NOMO-1 treated with DMSO at 0.1 percent for 48 hours (cell line): Measurements from ENCODE around the gene EP400.
"Not testable (repeated sequence)": the region's sequence is repeated elsewhere in the genome, so short reads cannot be mapped to it uniquely, and the experiment has no call there.

Experiments
- DNase-seq: peaks from one replicate; lab custom pipeline; 2025; ENCODE audit not compliant: unreplicated experiment; lab: John Stamatoyannopoulos, UW

The EP400 gene

DNA sequence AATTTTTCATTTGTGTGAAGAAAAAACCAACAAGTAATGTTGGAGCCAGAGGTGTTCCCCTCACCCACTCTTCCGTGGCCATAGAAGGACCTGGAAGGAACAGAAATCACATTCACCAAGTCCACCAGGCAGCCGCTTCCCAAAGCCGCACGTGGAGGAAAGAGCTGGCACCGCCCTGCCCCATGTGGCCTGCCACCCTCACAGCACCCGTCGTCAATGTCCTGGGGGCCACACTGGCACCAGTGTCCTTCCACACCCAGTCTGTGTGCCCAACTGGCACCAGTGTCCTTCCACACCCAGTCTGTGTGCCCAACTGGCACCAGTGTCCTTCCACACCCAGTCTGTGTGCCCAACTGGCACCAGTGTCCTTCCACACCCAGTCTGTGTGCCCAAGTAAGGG lies 130.8 kb downstream of the EP400 start:
- not testable (repeated sequence) for DNase-seq

DNA sequence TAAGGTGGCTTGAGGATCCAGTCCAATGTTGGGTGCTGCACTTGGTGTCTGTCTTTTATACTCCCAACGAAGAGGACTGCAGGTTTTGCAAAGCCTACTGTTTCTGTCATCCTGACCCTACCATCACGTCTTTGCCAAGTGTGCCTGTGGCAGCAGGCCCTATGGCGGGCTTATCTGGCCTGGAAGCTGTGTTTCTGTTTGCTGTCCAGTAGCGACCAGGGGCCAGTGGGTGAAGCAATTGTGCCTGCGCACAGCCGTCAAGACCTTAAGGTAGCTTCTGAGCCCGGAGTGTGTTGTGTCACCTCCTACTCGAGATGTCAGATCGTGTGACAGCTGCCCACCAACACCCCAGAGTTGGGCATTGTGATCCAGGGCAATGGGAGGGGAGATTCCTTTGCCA lies 131.7 kb downstream of the EP400 start:
- DNase-seq, result no peak

DNA sequence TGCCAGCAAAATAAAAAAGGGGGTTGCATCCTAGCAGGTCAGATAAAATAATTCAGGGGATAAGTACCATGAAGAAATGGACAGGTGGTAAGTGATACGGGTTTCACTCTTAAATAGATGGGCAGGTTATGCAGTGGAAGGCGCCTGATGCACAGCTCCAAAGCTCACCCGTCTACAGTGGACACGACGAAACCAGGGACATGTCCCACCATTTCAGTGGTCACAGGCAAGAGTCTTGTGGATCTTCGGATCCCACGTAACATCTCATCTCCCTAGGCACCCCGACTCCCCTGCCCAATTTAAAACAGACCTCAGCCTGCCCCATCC lies 133.8 kb downstream of the EP400 start:
- no peak for DNase-seq

DNA sequence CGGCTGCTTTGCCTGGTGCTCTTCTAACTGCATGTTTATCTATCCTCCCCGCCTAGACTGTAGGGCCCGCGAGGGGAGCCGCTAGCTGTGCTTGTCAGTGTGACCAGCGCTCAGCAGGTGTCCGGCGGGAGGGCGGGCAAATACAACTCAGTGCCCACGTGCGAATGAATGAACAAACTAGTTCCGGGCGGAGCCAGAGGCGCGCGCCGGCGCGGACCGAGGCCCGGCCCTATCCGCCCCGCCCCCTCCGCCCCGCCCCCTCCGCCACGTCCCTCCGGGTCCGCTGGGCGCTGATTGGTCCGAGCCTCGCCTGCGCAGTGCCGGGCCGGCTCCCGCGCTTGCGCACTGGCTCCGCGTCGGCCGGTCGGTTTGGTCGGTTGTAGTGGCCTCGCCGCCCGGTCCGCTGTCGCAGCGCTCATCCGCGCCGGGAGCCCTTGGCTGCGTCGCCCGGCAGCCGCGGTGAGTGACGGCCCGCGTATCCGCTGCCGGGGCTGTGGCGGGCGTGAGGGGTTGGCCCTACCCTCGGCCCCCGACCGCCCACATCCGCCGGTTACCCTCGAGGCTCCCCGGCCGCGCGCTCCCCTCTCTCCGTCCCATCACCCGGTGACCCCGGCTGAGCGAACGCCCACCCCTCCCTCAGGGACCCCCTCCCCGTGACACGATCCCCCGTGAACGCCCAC lies 134.3 kb downstream of the EP400 start:
- peak; percentile 83 for DNase-seq

DNA sequence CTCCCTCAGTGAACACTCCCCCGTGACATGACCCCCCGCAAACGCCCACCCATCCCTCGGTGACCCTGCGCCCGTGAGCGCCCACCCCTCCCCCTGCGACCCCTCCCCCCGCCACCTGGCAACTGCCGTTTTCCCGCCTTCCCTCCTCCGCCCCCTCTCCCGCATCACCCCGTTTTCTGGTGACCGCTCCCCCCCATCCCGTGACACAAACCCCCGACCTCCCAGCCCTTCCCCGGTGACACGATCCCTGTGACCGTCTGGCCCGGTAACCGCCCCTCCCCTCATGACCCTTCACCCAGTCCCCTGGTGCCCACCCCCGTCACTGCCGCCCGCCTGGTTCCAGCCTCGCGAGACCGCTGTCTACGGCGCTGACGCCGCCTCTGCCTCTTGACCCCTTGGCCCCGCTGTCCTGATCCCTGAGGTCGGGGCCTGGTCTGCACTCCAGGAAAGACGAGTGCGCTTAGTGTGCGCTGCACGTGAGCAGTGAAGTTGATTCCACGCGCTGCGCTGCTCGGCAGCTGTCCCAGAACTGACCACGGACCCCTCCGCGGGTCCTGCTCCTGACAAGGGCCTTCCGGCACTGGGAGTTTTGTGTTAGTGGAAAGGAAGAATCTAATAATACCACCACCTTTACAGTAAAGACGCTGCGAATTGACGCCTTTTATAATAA lies 135.0 kb downstream of the EP400 start:
- DNase-seq, result peak; percentile 41

DNA sequence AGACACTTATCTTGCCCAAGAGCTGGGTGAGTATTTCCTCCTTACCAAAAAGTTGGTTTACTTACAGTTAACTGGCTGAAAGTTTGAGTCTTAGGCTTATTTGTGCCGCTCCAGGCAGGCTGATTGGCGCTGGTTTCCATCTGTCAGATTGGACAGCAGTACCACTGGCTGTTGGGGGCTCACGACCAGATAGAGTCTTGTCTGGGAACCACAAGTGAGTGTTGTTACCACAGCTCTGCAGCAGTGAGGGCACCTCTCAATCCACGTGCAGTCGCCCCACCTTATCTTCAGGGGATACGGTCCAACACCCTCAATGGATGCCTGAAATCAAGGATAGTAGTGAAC lies 135.5 kb downstream of the EP400 start:
- DNase-seq, result no peak

DNA sequence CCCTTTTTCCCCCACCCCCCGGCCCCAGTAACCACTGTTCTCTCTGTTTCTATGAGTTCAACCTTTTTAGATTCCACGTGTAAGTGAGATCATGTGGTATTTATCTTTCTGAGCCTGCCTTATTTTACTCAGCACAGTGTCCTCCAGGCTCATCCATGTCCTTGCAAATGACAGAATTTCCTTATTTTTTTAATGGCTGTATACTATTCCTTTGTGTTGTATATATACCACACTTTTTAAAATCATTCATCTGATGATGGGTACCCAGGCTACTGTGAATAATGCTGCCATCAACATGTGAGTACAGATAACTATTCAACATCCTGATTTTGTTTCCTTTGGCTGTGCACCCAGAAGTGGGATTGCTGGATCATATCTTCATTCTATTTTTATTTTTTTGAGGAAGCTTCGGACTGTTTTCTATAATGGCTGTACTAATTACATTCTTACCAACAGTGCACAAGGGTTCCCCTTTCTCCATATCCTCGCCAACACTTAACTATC lies 139.7 kb downstream of the EP400 start:
- no peak for DNase-seq

DNA sequence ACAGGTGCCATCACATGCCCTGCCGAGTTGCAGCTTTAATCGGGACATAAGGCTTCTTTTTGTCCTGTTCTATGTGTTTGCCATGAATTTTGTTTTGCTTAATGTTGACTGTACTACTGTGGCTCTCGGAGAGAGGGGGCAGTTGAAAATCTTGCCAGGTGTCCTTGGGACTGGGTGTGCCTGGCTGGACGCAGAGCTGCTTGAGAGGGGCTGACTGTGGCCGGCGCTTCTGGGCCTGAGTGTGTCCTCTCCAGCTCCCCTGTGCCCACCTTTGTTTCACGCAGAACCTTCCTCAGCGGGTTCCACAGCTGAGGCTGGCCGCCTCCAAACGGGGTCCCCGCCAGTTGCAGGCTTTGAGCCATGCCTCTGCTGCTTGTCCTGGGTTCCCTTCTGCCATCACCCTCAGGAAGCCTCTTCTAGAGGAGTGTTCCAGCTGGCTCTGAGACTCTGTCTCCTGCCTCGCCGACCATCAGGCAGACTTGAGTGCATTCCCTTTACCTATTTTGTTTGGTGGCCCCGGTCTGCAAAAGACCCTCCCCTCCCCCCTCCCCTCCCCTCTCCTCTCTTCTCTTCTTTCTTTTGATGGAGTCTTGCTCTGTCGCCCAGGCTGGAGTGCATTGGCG lies 144.6 kb downstream of the EP400 start:
- DNase-seq, result no peak

DNA sequence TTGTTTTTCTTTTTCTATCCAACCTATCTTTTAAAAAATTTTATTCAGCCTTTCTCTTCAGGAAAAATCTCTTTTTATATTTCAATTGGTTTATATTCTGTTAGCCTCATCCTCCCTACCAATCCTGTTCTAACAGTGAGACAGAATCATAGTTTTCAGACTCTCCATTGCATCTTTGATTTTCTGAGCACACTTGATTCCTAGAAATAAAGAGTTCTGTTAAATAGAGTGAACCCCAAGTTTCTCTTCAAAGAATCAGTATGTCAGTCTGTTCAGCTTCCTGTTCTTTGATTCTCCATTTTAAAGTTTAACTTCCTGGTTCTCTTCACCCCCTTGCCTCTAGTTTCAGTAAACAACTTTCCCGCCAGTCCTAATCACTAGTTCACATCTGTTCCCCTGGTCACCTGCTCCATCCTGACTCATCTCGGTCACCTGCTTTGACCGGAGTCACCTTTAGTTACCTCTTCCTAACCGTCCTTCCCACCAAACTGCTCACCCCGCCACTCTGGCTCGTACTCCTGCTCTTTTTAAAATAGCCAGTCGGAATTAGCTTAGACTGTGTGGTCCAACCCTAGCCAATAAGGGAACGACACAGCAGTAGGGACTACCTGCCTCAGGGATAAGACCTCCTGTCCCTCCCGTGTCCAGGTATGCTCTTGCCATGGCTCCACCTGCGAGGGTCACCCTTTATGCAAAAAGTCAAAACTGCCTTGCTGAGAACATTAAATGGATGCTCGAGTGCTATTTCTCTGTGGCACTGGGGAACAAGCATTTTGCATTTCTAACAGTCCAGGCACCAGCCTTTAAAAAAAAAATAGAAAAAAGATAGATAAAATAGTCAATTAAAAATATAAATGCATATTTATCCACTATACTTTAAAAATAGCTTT lies 146.0 kb downstream of the EP400 start:
- no peak for DNase-seq

DNA sequence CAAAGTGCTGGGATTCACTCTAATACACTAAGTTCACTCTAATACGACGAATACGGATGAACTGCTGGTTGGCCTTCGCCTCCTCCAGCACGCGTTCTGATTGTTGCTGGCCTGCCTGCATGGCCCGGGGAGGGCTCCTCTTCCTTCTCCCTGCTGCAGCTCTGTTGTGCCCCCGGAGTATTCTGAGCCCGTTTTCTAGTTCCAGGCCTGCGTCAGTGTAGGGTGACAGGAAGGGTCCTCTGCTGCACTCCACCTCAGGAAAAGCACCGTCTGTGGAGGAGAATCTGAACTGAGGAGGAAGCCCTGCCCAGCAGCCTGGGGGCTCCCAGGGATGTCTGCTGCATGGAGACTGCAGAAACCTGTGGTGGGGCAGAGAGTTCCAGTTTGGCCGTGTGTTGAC lies 150.0 kb downstream of the EP400 start:
- DNase-seq, result no peak

DNA sequence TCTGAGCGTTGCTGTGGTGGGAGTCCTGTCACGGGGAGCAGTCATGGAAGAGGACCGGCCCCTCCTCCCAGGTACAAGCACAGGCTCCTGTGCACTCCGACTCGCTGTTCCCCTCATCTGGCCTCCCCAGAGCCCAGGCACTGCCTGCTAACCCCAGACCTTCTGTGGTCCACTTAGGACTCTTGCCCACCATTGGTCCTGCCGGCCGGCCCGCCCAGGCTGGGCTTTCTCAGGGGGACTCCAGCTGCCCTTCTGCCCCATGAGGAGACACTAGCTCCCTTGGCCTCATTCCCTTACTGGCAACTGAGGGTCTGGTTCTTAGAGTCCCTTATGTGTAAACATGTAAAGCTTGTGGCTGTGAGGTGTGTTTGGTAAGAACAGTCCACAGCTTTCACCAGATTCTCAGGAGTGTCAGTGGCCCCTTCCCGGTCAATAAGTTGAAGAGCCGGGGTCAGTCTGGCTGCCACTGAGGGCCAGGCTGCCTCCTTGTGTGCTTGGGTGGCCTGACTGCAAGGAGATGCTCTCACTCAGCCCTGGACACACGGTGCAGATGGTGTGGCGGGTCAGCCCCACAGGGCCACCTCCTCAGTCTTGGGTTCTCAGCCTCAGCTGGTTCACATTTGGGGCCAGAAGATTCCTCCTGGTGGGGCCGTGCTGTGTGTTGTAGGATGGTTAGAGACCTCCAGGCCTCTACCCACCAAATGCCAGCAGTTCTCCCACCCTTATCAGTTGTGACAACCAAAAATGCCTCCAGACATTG lies 150.7 kb downstream of the EP400 start:
- no peak for DNase-seq

DNA sequence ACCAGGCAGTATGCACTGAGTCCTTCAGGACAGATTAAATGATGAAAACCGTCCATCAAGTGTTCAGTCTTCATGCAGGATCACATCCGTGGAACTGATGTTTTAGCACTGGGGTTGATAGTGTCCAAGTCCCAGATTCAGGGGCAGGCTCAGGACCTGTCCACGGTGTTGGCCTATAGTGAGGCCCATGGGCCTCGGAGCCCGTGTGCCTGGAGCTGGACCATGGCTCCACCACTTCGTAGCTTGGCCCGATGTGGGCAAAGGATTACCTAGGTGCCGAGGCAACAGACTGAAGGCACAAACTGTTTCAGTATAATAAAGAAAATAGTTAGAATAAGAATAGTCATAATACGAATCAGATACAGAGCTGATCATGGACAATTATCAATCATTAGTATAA lies 152.6 kb downstream of the EP400 start:
- DNase-seq, result no peak

DNA sequence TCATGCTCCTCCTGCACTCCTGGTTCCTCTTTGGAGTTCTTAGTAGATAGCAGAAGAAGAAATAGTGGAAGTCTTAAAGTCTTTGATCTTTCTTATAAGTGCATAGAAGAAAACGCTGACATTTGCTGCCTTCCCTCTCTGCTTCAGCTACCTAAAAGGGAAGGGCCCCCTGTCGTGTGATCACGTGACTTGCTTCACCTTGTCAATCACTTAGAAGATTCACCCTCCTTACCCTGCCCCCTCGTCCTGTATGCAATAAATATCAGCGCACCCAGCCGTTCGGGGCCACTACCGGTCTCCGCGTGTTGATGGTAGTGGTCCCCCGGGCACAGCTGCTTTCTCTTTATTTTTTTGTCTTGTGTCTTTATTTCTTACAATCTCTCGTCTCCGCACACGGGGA lies 153.3 kb downstream of the EP400 start:
- not testable (repeated sequence) for DNase-seq

DNA sequence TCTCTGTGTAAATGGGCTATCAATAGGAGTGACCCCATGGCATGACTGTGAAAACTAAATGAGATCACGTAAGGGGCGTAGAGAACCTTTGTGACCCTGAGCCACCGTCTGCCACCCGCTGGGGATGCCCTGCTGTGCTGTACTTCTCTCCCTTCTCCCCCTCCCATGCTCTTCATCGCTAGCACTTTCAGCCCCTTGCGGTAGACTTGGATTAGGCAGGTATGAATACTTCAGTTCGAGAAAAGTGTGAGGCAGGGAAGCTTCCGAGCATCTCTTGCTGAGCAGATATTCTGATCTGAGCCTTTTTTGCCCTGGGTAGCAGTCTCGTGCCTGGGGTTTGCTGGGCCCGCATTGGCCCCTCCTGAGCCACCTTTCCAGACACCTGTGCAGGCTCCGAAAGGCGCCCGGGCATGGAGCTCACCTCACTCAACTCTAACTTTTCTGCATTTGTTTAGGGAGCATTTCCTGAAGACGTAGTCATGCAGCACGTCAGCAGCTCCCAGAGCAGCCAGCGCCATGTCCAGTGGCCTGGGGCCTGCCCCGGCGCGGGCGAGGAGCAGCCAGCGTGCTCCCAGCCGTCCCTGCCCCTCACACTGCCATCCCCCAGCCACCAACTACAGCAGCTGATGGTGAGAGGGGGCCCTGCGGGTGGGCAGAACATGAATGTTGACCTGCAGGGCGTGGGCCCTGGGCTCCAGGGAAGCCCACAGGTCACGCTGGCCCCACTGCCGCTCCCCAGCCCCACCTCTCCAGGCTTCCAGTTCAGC lies 154.0 kb downstream of the EP400 start:
- no peak for DNase-seq

DNA sequence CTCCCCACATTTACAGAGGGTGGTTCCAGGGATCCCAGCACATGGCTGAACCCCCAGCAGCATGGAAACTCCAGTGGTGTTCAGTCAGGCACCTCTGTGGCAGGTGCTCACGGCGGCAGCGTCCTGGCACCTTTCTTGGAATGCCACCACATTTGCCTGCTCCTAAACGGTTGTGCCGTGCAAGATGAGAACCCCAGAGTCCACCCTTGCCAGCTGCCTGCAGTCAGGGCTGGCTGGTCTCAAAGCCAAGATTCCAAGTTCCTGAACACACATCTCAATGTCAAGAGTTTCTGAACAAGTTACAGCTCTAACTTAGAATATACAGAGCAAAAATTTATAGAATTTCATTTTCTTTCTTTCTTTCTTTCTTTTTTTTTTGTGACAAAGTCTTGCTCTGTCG lies 155.7 kb downstream of the EP400 start:
- DNase-seq, result no peak

DNA sequence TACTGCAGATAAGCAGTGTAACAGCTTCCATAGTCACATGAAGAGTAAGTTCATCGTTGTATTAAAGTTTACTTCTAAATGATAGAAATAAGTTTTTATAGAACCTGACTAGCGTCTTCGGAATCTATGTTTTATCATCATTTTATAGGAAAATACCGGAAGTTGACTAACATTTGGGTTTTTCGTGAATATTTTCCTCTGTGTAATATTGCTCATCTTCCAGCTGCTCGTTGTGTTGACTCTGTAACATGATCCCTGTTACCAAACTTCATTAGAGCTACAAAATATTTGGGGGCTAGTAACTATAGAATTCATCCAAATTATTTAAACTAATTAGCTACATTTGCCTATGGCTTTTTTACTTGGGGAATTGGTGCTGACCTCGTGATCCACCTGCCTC lies 157.2 kb downstream of the EP400 start:
- no peak for DNase-seq

DNA sequence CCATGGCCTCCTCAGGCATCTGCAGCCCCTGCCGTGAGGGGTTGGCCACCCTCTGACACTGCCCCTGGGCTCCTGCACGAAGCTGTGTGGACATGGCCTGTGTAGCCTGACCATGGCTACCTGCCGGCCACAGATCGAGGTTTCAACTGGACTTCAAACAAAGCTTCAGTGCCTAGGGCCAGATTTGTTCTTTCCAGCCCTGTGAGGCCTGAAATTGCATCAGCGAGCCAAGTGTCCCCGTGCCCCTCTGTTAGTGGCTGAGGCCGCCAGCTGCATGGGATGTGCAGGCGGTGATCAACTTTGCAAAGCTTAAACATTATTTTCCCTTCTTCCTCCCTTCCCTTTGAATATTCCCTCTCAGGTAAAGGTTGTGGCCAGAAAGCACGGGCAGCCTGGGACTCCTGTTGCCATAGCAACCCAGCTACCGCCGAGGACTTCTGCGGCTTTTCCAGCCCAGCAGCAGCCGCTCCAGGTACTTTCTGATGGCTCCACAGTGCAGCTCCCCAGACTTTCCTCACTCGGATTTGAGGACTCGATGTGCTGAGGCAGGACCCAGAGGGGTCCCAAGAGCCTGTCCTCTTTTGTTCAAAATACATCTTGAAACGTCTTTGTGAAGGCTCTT lies 158.6 kb downstream of the EP400 start:
- DNase-seq, result no peak

DNA sequence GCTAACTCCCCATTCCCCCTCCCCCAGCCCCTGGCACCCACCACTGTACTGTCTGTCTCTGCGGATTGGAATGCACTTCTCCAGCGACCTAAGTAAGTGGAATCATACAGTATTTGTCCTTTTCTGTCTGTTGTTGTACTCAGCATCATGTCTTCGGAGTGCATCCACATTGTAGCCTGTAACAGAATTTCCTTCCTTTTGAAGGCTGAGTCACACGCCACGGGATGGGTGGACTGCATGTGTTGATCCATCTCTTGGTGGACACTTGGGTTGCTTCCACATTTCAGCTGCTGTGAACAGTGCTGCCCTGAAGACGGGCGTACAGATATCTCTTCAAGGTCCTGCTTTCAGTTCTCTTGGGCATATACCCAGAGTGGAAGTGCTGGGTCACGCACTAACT lies 160.0 kb downstream of the EP400 start:
- no peak for DNase-seq

DNA sequence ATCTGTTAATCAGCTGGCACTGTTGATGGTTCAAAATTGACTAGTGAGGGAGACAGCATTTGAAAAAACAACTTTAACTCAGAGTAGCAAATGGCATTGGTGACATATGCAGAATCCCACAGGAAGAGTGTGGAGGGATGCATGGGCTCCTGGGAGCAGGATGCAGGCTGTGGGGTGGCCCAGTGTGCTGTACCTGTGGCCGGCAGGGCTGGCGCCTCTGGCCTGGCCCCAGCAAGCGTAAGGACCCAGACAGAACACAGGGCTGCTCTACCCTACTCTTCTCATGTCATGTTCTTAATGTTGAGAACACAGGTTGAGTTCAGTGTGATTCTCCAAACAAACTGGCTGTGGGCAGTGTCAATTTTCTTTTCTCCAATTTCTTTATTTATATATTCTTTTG lies 160.9 kb downstream of the EP400 start:
- DNase-seq, result no peak
